HG03558 (cell line): ENCODE results near the gene GARIN1A.
"Not testable (repeated sequence)": the region's sequence is repeated elsewhere in the genome, so short reads cannot be mapped to it uniquely, and the experiment has no call there.

Source experiments
- ATAC-seq: cut with Tn5 transposase; IDR thresholded peaks from one replicate; pipeline ENCODE4 v1.9.1; 2021; ENCODE audit warnings: moderate number of reproducible peaks; ENCODE audit not compliant: unreplicated experiment; ENCODE audit errors: extremely low read depth

GARIN1A gene

GRCh38 chr7:128671992-128672391, at the start of gene GARIN1A:
Gene GARIN1A (plus strand): TSS chr7:128672292. CDS start chr7:128672398, 106 bp downstream.
- ATAC-seq, result no peak

- not testable (repeated sequence) for ATAC-seq
These were observed 45.0 kb upstream of the GARIN1A start for GRCh38 chr7:128627124-128627523.

GRCh38 chr7:128633915-128634314, 38.2 kb upstream of the GARIN1A start:
- ATAC-seq, result not testable (repeated sequence)

GRCh38 chr7:128645206-128645605, 26.9 kb upstream of the GARIN1A start:
- ATAC-seq, result not testable (repeated sequence)

GRCh38 chr7:128645844-128646243, 26.2 kb upstream of the GARIN1A start:
- not testable (repeated sequence) for ATAC-seq

GRCh38 chr7:128646877-128647276, 25.2 kb upstream of the GARIN1A start:
- not testable (repeated sequence) for ATAC-seq

- ATAC-seq, result not testable (repeated sequence)
These were observed 21.0 kb upstream of the GARIN1A start for GRCh38 chr7:128651096-128651495.

- not testable (repeated sequence) for ATAC-seq
These were observed 19.5 kb upstream of the GARIN1A start for GRCh38 chr7:128652606-128653005.

GRCh38 chr7:128653197-128653596, 18.9 kb upstream of the GARIN1A start:
- not testable (repeated sequence) for ATAC-seq

GRCh38 chr7:128654080-128654479, 18.0 kb upstream of the GARIN1A start:
- not testable (repeated sequence) for ATAC-seq

GRCh38 chr7:128654501-128654900, 17.6 kb upstream of the GARIN1A start:
- ATAC-seq, result not testable (repeated sequence)

- ATAC-seq, result not testable (repeated sequence)
These were observed 13.7 kb upstream of the GARIN1A start for GRCh38 chr7:128658428-128658827.

- ATAC-seq, result no peak
These were observed 11.5 kb upstream of the GARIN1A start for GRCh38 chr7:128660596-128660995.

- no peak for ATAC-seq
These were observed 10.6 kb upstream of the GARIN1A start for GRCh38 chr7:128661446-128661845.

- no peak for ATAC-seq
These were observed 10.0 kb upstream of the GARIN1A start for GRCh38 chr7:128662091-128662490.

- ATAC-seq, result not testable (repeated sequence)
These were observed 8.9 kb upstream of the GARIN1A start for GRCh38 chr7:128663223-128663622.

- ATAC-seq, result no peak
These were observed 7.0 kb upstream of the GARIN1A start for GRCh38 chr7:128665057-128665456.

GRCh38 chr7:128666200-128666599, 5.9 kb upstream of the GARIN1A start:
- ATAC-seq, result no peak

GRCh38 chr7:128672927-128673517, 930 bp downstream of the GARIN1A start:
- ATAC-seq, result no peak

GRCh38 chr7:128673571-128673970, 1.5 kb downstream of the GARIN1A start:
- ATAC-seq, result no peak

- no peak for ATAC-seq
These were observed 4.6 kb downstream of the GARIN1A start for GRCh38 chr7:128676665-128677064.

GRCh38 chr7:128679920-128680319, 7.8 kb downstream of the GARIN1A start:
- no peak for ATAC-seq
